MM.1S (cell line): Measurements from ENCODE around the gene USP6NL.

Experiments
- DNase-seq: peaks from one replicate; pipeline ENCODE4 v3.0.0-alpha.2; 2015
- H2AFZ ChIP-seq: fragments of 300-600 bp; sonication (generic); 2 replicates; pipeline ENCODE4 v1.6.0; 2016; ENCODE audit warnings: antibody characterized with exemption, low read length
- H3F3A ChIP-seq: fragments of 300-600 bp; sonication (generic); 2 replicates; pipeline ENCODE4 v1.6.1; 2016; ENCODE audit warnings: mild to moderate bottlenecking, antibody characterized with exemption, low read length, moderate library complexity, mixed read lengths; ENCODE audit not compliant: insufficient read depth
- H3K27ac ChIP-seq: fragments of 300-600 bp; sonication (generic); 2 replicates; pipeline ENCODE4 v1.5.1; 2016; ENCODE audit warnings: mild to moderate bottlenecking, low read length
- H3K27me3 ChIP-seq: fragments of 300-600 bp; sonication (generic); replicated peaks from 2 replicates; pipeline ENCODE4 v1.6.0; 2016; ENCODE audit warnings: low read length; ENCODE audit not compliant: insufficient read depth
- H3K36me3 ChIP-seq: fragments of 300-600 bp; sonication (generic); replicated peaks from 2 replicates; pipeline ENCODE4 v1.6.1; 2016; ENCODE audit warnings: mild to moderate bottlenecking, low read length, mixed read lengths; ENCODE audit not compliant: insufficient read depth
- H3K4me1 ChIP-seq: fragments of 300-600 bp; sonication (generic); 2 replicates; pipeline ENCODE4 v1.6.1; 2016; ENCODE audit warnings: low read length, mixed read lengths
- H3K4me2 ChIP-seq: fragments of 300-600 bp; sonication (generic); 2 replicates; pipeline ENCODE4 v1.6.0; 2016; ENCODE audit warnings: low read depth, low read length
- H3K4me3 ChIP-seq: fragments of 300-600 bp; sonication (generic); 2 replicates; pipeline ENCODE4 v1.5.1; 2016; ENCODE audit warnings: low read length, mixed read lengths
- H3K79me2 ChIP-seq: fragments of 300-600 bp; sonication (generic); 2 replicates; pipeline ENCODE4 v1.6.1; 2016; ENCODE audit warnings: mixed run types, low read length, mixed read lengths
- H3K9ac ChIP-seq: fragments of 300-600 bp; sonication (generic); 2 replicates; pipeline ENCODE4 v1.6.1; 2016; ENCODE audit warnings: low read length, mixed read lengths
- H3K9me2 ChIP-seq: fragments of 300-600 bp; sonication (generic); replicated peaks from 2 replicates; pipeline ENCODE4 v1.6.1; 2016; ENCODE audit warnings: mild to moderate bottlenecking, low read length, mixed read lengths; ENCODE audit not compliant: insufficient read depth
- H3K9me3 ChIP-seq: fragments of 300-600 bp; sonication (generic); replicated peaks from 2 replicates; pipeline ENCODE4 v1.6.1; 2016; ENCODE audit warnings: mild to moderate bottlenecking, low read length, mixed read lengths; ENCODE audit not compliant: insufficient read depth
- H4K20me1 ChIP-seq: fragments of 300-600 bp; sonication (generic); 2 replicates; pipeline ENCODE4 v1.6.1; 2016; ENCODE audit warnings: mild to moderate bottlenecking, low read length, moderate library complexity, mixed read lengths; ENCODE audit not compliant: insufficient read depth
- EZH2 ChIP-seq: fragments of 300-600 bp; sonication (generic); optimal IDR thresholded peaks from 2 replicates; pipeline ENCODE3; 2017; ENCODE audit warnings: low read depth, mild to moderate bottlenecking, antibody characterized with exemption, low read length, mixed read lengths
- EZH2phosphoT487 ChIP-seq: fragments of 300-600 bp; sonication (generic); IDR thresholded peaks from 2 replicates; pipeline ENCODE4 v1.6.1; 2018; ENCODE audit warnings: antibody characterized with exemption, low read length
- TF ChIP-seq, protein P1 (sequence below): fragments of 300-600 bp; sonication (generic); IDR thresholded peaks from 2 replicates; pipeline ENCODE4 v1.5.1; 2016; ENCODE audit warnings: antibody characterized with exemption, low read length, mixed read lengths

Gene USP6NL

DNA sequence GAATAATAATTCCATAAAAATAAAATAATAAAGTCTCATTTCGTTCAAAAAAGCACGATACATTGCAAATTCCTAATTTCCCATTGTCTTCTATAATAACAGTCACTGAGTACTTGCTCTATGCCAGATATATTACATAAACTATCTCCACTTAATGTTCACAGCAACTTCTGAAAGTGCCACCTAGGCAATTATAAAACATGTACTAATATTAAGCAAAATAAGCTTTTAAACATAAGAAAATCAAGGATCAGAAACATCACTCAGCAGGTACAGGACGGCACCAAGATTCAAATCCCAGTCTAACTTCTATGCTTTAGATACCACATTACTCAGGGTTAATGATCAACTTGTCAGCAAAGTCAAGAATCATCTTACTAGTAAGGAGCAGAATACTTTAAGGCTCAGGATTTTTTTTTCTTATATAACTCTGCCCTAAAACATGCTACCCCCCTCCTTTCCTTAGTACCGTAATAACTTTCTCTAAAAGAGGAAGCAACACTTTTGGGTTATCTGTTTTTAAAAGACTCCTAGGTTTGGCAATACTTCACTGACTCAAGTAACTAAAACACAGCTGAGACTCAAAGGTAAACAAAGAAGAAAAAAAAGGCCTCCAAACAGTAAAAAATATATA lies 51.3 kb downstream of the USP6NL start:
- Histone ChIP-seq H3K4me2 (no peak overlapping the region), H3K27me3 (no peaks in the 10 kb centered on the region), H3F3A (no peaks in the 10 kb centered on the region), H2AFZ (no peak overlapping the region), H3K27ac (no peak overlapping the region), H3K4me1 (peaks cover 7% of the 10 kb centered on the region; the same call in 1 of the 2 replicates), H3K9me3 (no peaks in the 10 kb centered on the region), H3K36me3 (no peaks in the 10 kb centered on the region), H4K20me1 (no peaks in the 10 kb centered on the region), H3K79me2 (no peaks in the 10 kb centered on the region), H3K9me2 (no peaks in the 10 kb centered on the region), H3K9ac (no peak overlapping the region), H3K4me3 (no peak overlapping the region)
- DNase-seq, result no peak
- TF ChIP-seq EZH2phosphoT487 (no peak), EZH2 (no peak)
- TF ChIP-seq, protein P1, sequence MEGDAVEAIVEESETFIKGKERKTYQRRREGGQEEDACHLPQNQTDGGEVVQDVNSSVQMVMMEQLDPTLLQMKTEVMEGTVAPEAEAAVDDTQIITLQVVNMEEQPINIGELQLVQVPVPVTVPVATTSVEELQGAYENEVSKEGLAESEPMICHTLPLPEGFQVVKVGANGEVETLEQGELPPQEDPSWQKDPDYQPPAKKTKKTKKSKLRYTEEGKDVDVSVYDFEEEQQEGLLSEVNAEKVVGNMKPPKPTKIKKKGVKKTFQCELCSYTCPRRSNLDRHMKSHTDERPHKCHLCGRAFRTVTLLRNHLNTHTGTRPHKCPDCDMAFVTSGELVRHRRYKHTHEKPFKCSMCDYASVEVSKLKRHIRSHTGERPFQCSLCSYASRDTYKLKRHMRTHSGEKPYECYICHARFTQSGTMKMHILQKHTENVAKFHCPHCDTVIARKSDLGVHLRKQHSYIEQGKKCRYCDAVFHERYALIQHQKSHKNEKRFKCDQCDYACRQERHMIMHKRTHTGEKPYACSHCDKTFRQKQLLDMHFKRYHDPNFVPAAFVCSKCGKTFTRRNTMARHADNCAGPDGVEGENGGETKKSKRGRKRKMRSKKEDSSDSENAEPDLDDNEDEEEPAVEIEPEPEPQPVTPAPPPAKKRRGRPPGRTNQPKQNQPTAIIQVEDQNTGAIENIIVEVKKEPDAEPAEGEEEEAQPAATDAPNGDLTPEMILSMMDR, result no peak

GRCh38 chr10:11557967-11558366 lies 53.5 kb downstream of the USP6NL start:
- TF ChIP-seq, protein P1, result no peak
- TF ChIP-seq EZH2 (no peak), EZH2phosphoT487 (no peak)
- no peaks in the 10 kb centered on the region for H3K27me3 ChIP-seq
- peaks cover 10% of the 10 kb centered on the region for H3F3A ChIP-seq
- H3K36me3 ChIP-seq, result no peaks in the 10 kb centered on the region
- H3K9me3 ChIP-seq, result no peaks in the 10 kb centered on the region
- no peak overlapping the region for H2AFZ ChIP-seq
- H3K79me2 ChIP-seq, result no peaks in the 10 kb centered on the region
- no peak overlapping the region for H3K4me2 ChIP-seq
- peaks cover 21% of the 10 kb centered on the region for H3K4me1 ChIP-seq
- H3K27ac ChIP-seq, result no peak overlapping the region
- H3K9me2 ChIP-seq, result no peaks in the 10 kb centered on the region
- no peak for DNase-seq
- no peaks in the 10 kb centered on the region for H4K20me1 ChIP-seq
- no peak overlapping the region for H3K9ac ChIP-seq
- no peak overlapping the region for H3K4me3 ChIP-seq

DNA sequence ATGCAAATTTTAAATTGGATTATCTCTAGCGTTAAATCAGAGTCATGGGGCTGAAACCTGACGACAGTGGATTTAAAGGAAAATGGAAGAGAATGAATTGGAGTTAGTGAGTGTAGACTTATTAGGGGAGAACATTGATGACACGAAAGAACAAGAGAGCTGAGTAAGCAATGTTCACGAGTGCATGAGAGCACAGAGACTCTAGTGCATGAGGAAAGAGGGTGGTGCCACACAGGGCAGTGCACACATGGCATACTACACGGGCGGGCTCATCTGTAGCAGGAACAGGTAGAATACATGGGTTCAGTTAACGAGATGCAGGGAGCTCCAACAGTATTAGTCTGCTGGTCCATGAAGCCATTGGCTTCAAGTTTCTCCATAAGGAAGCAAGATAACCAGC lies 53.9 kb downstream of the USP6NL start:
- H3K4me2 ChIP-seq, result no peak overlapping the region
- TF ChIP-seq, protein P1, result no peak
- TF ChIP-seq EZH2phosphoT487 (no peak), EZH2 (no peak)
- peaks cover 22% of the 10 kb centered on the region for H3K4me1 ChIP-seq
- no peak overlapping the region for H3K27ac ChIP-seq
- H3K79me2 ChIP-seq, result no peaks in the 10 kb centered on the region
- H3K9me2 ChIP-seq, result no peaks in the 10 kb centered on the region
- H3K9ac ChIP-seq, result no peak overlapping the region
- H3K4me3 ChIP-seq, result no peak overlapping the region
- H3F3A ChIP-seq, result peaks cover 10% of the 10 kb centered on the region
- H3K27me3 ChIP-seq, result no peaks in the 10 kb centered on the region
- H3K36me3 ChIP-seq, result no peaks in the 10 kb centered on the region
- H2AFZ ChIP-seq, result no peak overlapping the region
- no peak for DNase-seq
- no peaks in the 10 kb centered on the region for H4K20me1 ChIP-seq
- H3K9me3 ChIP-seq, result no peaks in the 10 kb centered on the region
